IMR-90 (cell line): ENCODE measurements around the gene KCNH4. TPM values are rescaled to one million over a fixed set of nuclear protein-coding genes. Genes with fewer than 3 reads are reported as not detected.
A peak's percentile ranks its signal among the peaks of the same experiment; 100 is the strongest.

Experiments
- ATAC-seq: fragments of 200-7000 bp; cut with Tn5 transposase; 2 replicates; pipeline ENCODE4 v1.9.1; 2020; ENCODE audit warnings: low read depth, mild to moderate bottlenecking, moderate library complexity
- BruUV-seq: library from RNA; stranded (reverse); fragments of 400-500 nt; replicated peaks from 2 replicates; lab custom pipeline; 2021; lab: Mats Ljungman, UMichigan
- CTCF ChIA-PET: fragments of 300-600 bp; formaldehyde crosslinking; extraction: SDS; loops from one replicate; lab custom pipeline; 2021; ENCODE audit warnings: antibody characterized with exemption; lab: Yijun Ruan, JAX
- POLR2A ChIA-PET: fragments of 300-600 bp; sonication (Branson Sonifier 250); formaldehyde crosslinking; loops from one replicate; lab custom pipeline; 2022; ENCODE audit warnings: antibody characterized with exemption; ENCODE audit not compliant: unreplicated experiment; lab: Charles Lee
- DNase-seq: peaks from one replicate; pipeline ENCODE4 v3.0.0; 2013
- H2AFZ ChIP-seq: replicated peaks from 2 replicates; pipeline ENCODE3; 2013; ENCODE audit warnings: low read length, mild to moderate bottlenecking; ENCODE audit not compliant: poor library complexity
- H2AK5ac ChIP-seq: 2 replicates; pipeline ENCODE4 v1.6.1; 2013; ENCODE audit warnings: low read depth, low read length, inconsistent platforms
- H2AK9ac ChIP-seq: replicated peaks from 2 replicates; pipeline ENCODE3; 2013; ENCODE audit warnings: mild to moderate bottlenecking, low read depth, low read length, moderate library complexity; ENCODE audit not compliant: poor library complexity
- H2BK120ac ChIP-seq: 2 replicates; pipeline ENCODE4 v1.6.1; 2013; ENCODE audit warnings: low read depth, low read length, inconsistent platforms
- H2BK15ac ChIP-seq: 3 replicates; pipeline ENCODE4 v1.6.1; 2013; ENCODE audit warnings: low read depth, low read length, inconsistent platforms
- H2BK20ac ChIP-seq: 2 replicates; pipeline ENCODE4 v1.6.1; 2013; ENCODE audit warnings: low read depth, mild to moderate bottlenecking, inconsistent platforms, low read length, moderate library complexity
- H2BK5ac ChIP-seq: 2 replicates; pipeline ENCODE4 v1.6.1; 2013; ENCODE audit warnings: mild to moderate bottlenecking, low read depth, low read length, inconsistent platforms; ENCODE audit not compliant: poor library complexity, severe bottlenecking
- H3K14ac ChIP-seq: replicated peaks from 2 replicates; pipeline ENCODE4 v1.6.1; 2013; ENCODE audit warnings: low read depth, low read length, inconsistent platforms
- H3K18ac ChIP-seq: 2 replicates; pipeline ENCODE4 v1.6.1; 2013; ENCODE audit warnings: low read depth, low read length, control low read depth
- H3K23ac ChIP-seq: 2 replicates; pipeline ENCODE4 v1.6.1; 2013; ENCODE audit warnings: low read depth, low read length, inconsistent platforms
- H3K27ac ChIP-seq: 2 replicates; pipeline ENCODE4 v1.5.1; 2013; ENCODE audit warnings: mild to moderate bottlenecking, control low read depth, low read length; ENCODE audit not compliant: insufficient read depth
- H3K27me3 ChIP-seq: 2 replicates; pipeline ENCODE4 v1.6.1; 2013; ENCODE audit warnings: low read length; ENCODE audit not compliant: control insufficient read depth, insufficient read depth
- H3K36me3 ChIP-seq: 2 replicates; pipeline ENCODE4 v1.6.1; 2013; ENCODE audit warnings: low read length, mixed read lengths; ENCODE audit not compliant: control insufficient read depth, insufficient read depth
- H3K4ac ChIP-seq: 2 replicates; pipeline ENCODE4 v1.6.1; 2013; ENCODE audit warnings: low read depth, low read length, inconsistent platforms
- H3K4me1 ChIP-seq: 2 replicates; pipeline ENCODE4 v1.6.1; 2013; ENCODE audit warnings: low read length, mixed read lengths; ENCODE audit not compliant: control insufficient read depth, insufficient read depth
- H3K4me2 ChIP-seq: 2 replicates; pipeline ENCODE4 v1.6.1; 2013; ENCODE audit warnings: low read depth, mild to moderate bottlenecking, control low read depth, low read length, moderate library complexity
- H3K4me3 ChIP-seq: 2 replicates; pipeline ENCODE4 v1.5.1; 2013; ENCODE audit warnings: low read depth, mild to moderate bottlenecking, control low read depth, low read length, moderate library complexity; ENCODE audit not compliant: insufficient read depth
- H3K56ac ChIP-seq: 2 replicates; pipeline ENCODE4 v1.6.1; 2013; ENCODE audit warnings: low read length, inconsistent platforms; ENCODE audit not compliant: insufficient read depth; ENCODE audit errors: extremely low read depth
- H3K79me1 ChIP-seq, 2 experiments: 2 replicates each; pipeline ENCODE4 v1.6.1; 2013; ENCODE audit warnings: low read length in 2 of 2, inconsistent platforms in 1 of 2, low read depth in 1 of 2
- H3K9ac ChIP-seq: 2 replicates; pipeline ENCODE4 v1.6.1; 2013; ENCODE audit warnings: low read depth, low read length, control low read depth
- H3K9me1 ChIP-seq: 2 replicates; pipeline ENCODE4 v1.6.1; 2013; ENCODE audit warnings: low read length, inconsistent platforms; ENCODE audit not compliant: insufficient read depth
- H3K9me3 ChIP-seq: 2 replicates; pipeline ENCODE4 v1.6.1; 2013; ENCODE audit warnings: low read length; ENCODE audit not compliant: control insufficient read depth, insufficient read depth
- H4K20me1 ChIP-seq: 2 replicates; pipeline ENCODE4 v1.6.1; 2013; ENCODE audit warnings: low read length, inconsistent platforms; ENCODE audit not compliant: insufficient read depth
- H4K5ac ChIP-seq: 2 replicates; pipeline ENCODE4 v1.6.1; 2013; ENCODE audit warnings: mild to moderate bottlenecking, low read depth, low read length, control low read depth
- H4K8ac ChIP-seq, 2 experiments: 2 replicates each; pipeline ENCODE4 v1.6.1; 2013; ENCODE audit warnings: low read depth in 2 of 2, low read length in 2 of 2, control low read depth in 1 of 2, inconsistent platforms in 1 of 2
- H4K91ac ChIP-seq: 2 replicates; pipeline ENCODE4 v1.6.1; 2013; ENCODE audit warnings: low read depth, low read length, inconsistent platforms; ENCODE audit not compliant: insufficient read depth
- BHLHE40 ChIP-seq: fragments of 150-350 bp; IDR thresholded peaks from 2 replicates; pipeline ENCODE4 v1.6.1; 2016; ENCODE audit warnings: mild to moderate bottlenecking, low read depth, low read length
- CEBPB ChIP-seq: IDR thresholded peaks from 2 replicates; pipeline ENCODE4 v1.6.1; 2012; ENCODE audit warnings: low read depth, low read length, improper control_type of control experiment
- MAZ ChIP-seq: IDR thresholded peaks from 2 replicates; pipeline ENCODE4 v1.6.1; 2012; ENCODE audit warnings: low read depth, mild to moderate bottlenecking, low read length, improper control_type of control experiment, moderate library complexity, borderline replicate concordance
- MXI1 ChIP-seq: IDR thresholded peaks from 2 replicates; pipeline ENCODE4 v1.6.1; 2012; ENCODE audit warnings: low read depth, mild to moderate bottlenecking, low read length, moderate library complexity, borderline replicate concordance
- NFE2L2 ChIP-seq: fragments of 150-350 bp; IDR thresholded peaks from 2 replicates; pipeline ENCODE4 v1.6.1; 2016; ENCODE audit warnings: low read depth, mild to moderate bottlenecking, low read length
- RCOR1 ChIP-seq: IDR thresholded peaks from 2 replicates; pipeline ENCODE4 v1.6.1; 2012; ENCODE audit warnings: mild to moderate bottlenecking, low read length, improper control_type of control experiment; ENCODE audit not compliant: insufficient replicate concordance
- WGBS, 2 experiments: methylation state at CpG; one replicate each; pipeline versions ENCODE4 v1.1.5 to v1.1.7; 2013; ENCODE audit warnings: missing lambda C conversion rate in 2 of 2; ENCODE audit not compliant: insufficient read length in 1 of 2; ENCODE audit errors: extremely low coverage in 2 of 2; 5-methylcytosine and 5-hydroxymethylcytosine counted together
- dilution Hi-C: fragments of 300-500 bp; cut with HindIII; formaldehyde crosslinking; loops from one replicate; pipeline ENCODE4 v1.14.3; 2018; ENCODE audit warnings: low sequenced_read_pairs; ENCODE audit not compliant: unreplicated experiment
- in situ Hi-C: fragments of 300-500 bp; cut with MboI; formaldehyde crosslinking; loops from 3 replicates; pipeline ENCODE4 v1.14.3; 2019; ENCODE audit warnings: low sequenced_read_pairs, inconsistent platforms, mixed read lengths
- intact Hi-C: fragments of 100-400 bp; cut with micrococcal nuclease; formaldehyde crosslinking; loops from 2 replicates; pipeline ENCODE4 v1.10.0; 2022
- polyA plus RNA-seq, 3 experiments: library from polyadenylated mRNA; depleted of rRNA; stranded (reverse); fragments of >200 nt; gene quantifications; 2 replicates each; pipeline ENCODE4 v1.2.3, GENCODE V29; 2012; ENCODE audit warnings: low replicate concordance in 1 of 3
- total RNA-seq: library from RNA; depleted of rRNA; stranded (reverse); fragments of >200 nt; gene quantifications from 2 replicates; pipeline ENCODE4 v1.2.3, GENCODE V29; 2012
- TF ChIP-seq, protein P1 (sequence below): fragments of 150-350 bp; IDR thresholded peaks from 2 replicates; pipeline ENCODE4 v1.6.1; 2017; ENCODE audit warnings: mild to moderate bottlenecking, antibody characterized with exemption, low read length, low read depth

Gene KCNH4
- total and polyA plus RNA-seq, 2 of the 4 experiments (the other 2 are of a cell fraction), result 0.03 TPM; not detected in 1

DNA sequence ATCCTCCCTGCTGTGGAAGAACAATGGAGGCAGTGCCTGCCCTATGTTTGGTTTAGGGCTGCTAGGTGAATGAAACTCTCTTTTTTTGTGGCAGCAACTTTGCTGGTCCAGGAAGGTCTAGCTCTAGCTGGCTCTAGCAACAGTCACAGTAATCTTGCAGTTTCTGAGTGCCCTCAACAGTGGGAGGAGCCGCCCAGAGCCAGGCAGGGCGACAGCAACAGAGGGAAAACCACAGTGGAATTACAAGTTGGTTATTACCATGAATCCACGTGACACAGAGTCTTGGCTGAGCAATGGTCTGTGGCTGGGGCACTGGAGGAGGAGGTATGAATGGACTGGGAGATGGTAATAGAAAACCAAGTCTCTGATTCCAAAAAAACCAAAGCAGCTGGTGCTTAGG lies 48.0 kb downstream of the KCNH4 start:
- H3K9me1 ChIP-seq, result peaks cover 52% of the 10 kb centered on the region
- H3K27me3 ChIP-seq, result no peaks in the 10 kb centered on the region
- H3K4me3 ChIP-seq, result no peak overlapping the region
- WGBS, 2 experiments, result 80% methylated on average over 1 of the region's 3 CpGs; no CpG with 5 or more reads in 1 of the 2 experiments
- no peak overlapping the region for H3K9ac ChIP-seq
- in situ Hi-C loops (no loop called here), intact Hi-C loops (loop anchor here (10.0 kb wide), 1 partner anchor 392 kb away; no protein-coding TSS in a partner anchor), dilution Hi-C loops (no loop called here)
- no peaks in the 10 kb centered on the region for H3K9me3 ChIP-seq
- H3K56ac ChIP-seq, result no peak overlapping the region
- H2BK20ac ChIP-seq, result no peak overlapping the region
- no peak overlapping the region for H4K5ac ChIP-seq
- DNase-seq (peak; percentile 81), ATAC-seq (peak; percentile 88)
- H2BK5ac ChIP-seq, result peak overlapping the region; percentile 69
- POLR2A ChIA-PET, result no interaction called here
- H3K18ac ChIP-seq, result no peak overlapping the region
- BruUV-seq, result no TSS peak
- H3K23ac ChIP-seq, result no peak overlapping the region
- no peak overlapping the region for H4K8ac ChIP-seq
- peaks cover 27% of the 10 kb centered on the region for H3K4me1 ChIP-seq
- H3K4ac ChIP-seq, result peak overlapping the region; percentile 54; the same call in 1 of the 2 replicates
- no peak overlapping the region for H4K91ac ChIP-seq
- H2AK5ac ChIP-seq, result peak overlapping the region; percentile 68; the same call in 1 of the 2 replicates
- CTCF ChIA-PET, result no interaction called here
- TF ChIP-seq RCOR1 (no peak), MXI1 (peak; percentile 74; the same call in 1 of the 2 replicates), MAZ (peak; percentile 33; the same call in 1 of the 2 replicates), NFE2L2 (no peak), CEBPB (0 out of 2 replicates have a peak, but pooled peaks have one; percentile 1), BHLHE40 (peak; percentile 76)
- TF ChIP-seq, protein P1, sequence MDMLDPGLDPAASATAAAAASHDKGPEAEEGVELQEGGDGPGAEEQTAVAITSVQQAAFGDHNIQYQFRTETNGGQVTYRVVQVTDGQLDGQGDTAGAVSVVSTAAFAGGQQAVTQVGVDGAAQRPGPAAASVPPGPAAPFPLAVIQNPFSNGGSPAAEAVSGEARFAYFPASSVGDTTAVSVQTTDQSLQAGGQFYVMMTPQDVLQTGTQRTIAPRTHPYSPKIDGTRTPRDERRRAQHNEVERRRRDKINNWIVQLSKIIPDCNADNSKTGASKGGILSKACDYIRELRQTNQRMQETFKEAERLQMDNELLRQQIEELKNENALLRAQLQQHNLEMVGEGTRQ, result peak; percentile 81
- no peak overlapping the region for H2BK15ac ChIP-seq
- peak overlapping the region; percentile 6; the same call in 1 of the 2 replicates for H3K4me2 ChIP-seq
- no peak overlapping the region for H2BK120ac ChIP-seq
- H3K79me1 ChIP-seq, result peaks cover 49 to 92% of the 10 kb centered on the region in 2 experiments
- H3K14ac ChIP-seq, result no peak overlapping the region; the same call in 1 of the 2 replicates
- peaks cover 65% of the 10 kb centered on the region for H4K20me1 ChIP-seq
- 0 out of 2 replicates have a peak overlapping the region, but pooled peaks have one; percentile 41 for H3K27ac ChIP-seq
- no peak overlapping the region for H2AFZ ChIP-seq
- H3K36me3 ChIP-seq, result peaks cover 28% of the 10 kb centered on the region
- no peak overlapping the region for H2AK9ac ChIP-seq
